ENCODE measurements around the gene GRPEL2. TPM values are rescaled to one million over a fixed set of nuclear protein-coding genes. Genes with fewer than 3 reads are reported as not detected.

Gene GRPEL2
- total RNA-seq, 1 experiment from 2014 or later, result 86.6 TPM

DNA sequence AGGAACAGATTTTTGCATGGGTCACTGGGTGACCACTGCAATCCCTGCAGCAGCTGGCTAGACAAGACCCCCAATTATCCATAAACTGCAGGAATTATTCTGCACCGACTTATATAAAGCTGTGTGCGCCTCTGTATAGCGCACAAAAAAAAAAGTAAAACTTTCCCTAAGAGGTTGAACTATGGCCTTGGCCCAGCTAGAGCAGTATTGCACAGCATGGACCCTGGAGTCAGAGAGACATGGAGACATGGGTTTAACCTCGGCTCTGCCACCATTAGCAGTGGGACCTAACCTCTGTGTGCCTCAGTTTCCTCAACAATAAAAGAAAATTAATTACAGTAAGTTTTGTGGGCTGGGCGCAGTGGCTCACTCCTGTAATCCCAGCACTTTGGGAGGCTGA is 17.1 kb upstream of the GRPEL2 start:
- intact Hi-C loops (cut with micrococcal nuclease), result no loop called here

GRCh38 chr5:149333711-149334443 is 11.4 kb upstream of the GRPEL2 start:
- intact Hi-C loops (cut with micrococcal nuclease), result no loop called here
- peak overlapping the region; percentile 4 for H3K27ac Mint-ChIP-seq (ENCODE audit: low read depth, unreplicated experiment)
- H3K36me3 Mint-ChIP-seq (ENCODE audit: insufficient read depth, unreplicated experiment), result no peaks in the 10 kb centered on the region
- H3K4me3 Mint-ChIP-seq (ENCODE audit: unreplicated experiment), result no peak overlapping the region
- no peaks in the 10 kb centered on the region for H3K9me3 Mint-ChIP-seq (ENCODE audit: unreplicated experiment)
- no peaks in the 10 kb centered on the region for H3K4me1 Mint-ChIP-seq (ENCODE audit: insufficient read depth, unreplicated experiment)
- ChIA-PET CTCF (interaction anchor here (0.6 to 46.8 kb wide), 6 partner anchors 11 to 257 kb away, joined by 3 to 1231 read pairs (median 6); partner anchors contain the start of gene GRPEL2), POLR2A (interaction anchor here (0.5 to 4.9 kb wide), 4 partner anchors 9 to 90 kb away, joined by 3 to 42 read pairs (median 3); partner anchors contain the start of gene GRPEL2)
- TF ChIP-seq CTCF (IDR thresholded peaks at IDR 0.05; ENCODE audit: unreplicated experiment), result no peak
- H3K27me3 Mint-ChIP-seq (ENCODE audit: insufficient read depth, unreplicated experiment), result no peaks in the 10 kb centered on the region
- no TSS peak for BruUV-seq (replicated peaks)
- no peak for DNase-seq (ENCODE audit: unreplicated experiment)

More for the DNA sequence above, 17.1 kb upstream of the GRPEL2 start:
- no peaks in the 10 kb centered on the region for H3K9me3 Mint-ChIP-seq (ENCODE audit: unreplicated experiment)
- no peak overlapping the region for H3K27ac Mint-ChIP-seq (ENCODE audit: low read depth, unreplicated experiment)
- no peak overlapping the region for H3K4me3 Mint-ChIP-seq (ENCODE audit: unreplicated experiment)
- peaks cover 6% of the 10 kb centered on the region for H3K36me3 Mint-ChIP-seq (ENCODE audit: insufficient read depth, unreplicated experiment)
- no peaks in the 10 kb centered on the region for H3K27me3 Mint-ChIP-seq (ENCODE audit: insufficient read depth, unreplicated experiment)
- DNase-seq (ENCODE audit: unreplicated experiment), result no peak
- ChIA-PET CTCF (interaction anchor here (0.5 to 27.3 kb wide), 2 partner anchors 29 to 871 kb away, joined by 3 to 1231 read pairs; partner anchors contain the start of genes GRPEL2, IL17B and PCYOX1L), POLR2A (interaction anchor here (6.2 kb wide), 1 partner anchor 16 kb away, joined by 213 read pairs; the partner anchor contains the start of gene GRPEL2)
- BruUV-seq (replicated peaks), result no TSS peak
- no peak for TF ChIP-seq CTCF (IDR thresholded peaks at IDR 0.05; ENCODE audit: unreplicated experiment)
- peaks cover 22% of the 10 kb centered on the region for H3K4me1 Mint-ChIP-seq (ENCODE audit: insufficient read depth, unreplicated experiment)

GRCh38 chr5:149337736-149338135 is 7.6 kb upstream of the GRPEL2 start:
- Mint-ChIP-seq H3K4me3 (ENCODE audit: unreplicated experiment) (no peak overlapping the region), H3K9me3 (ENCODE audit: unreplicated experiment) (no peaks in the 10 kb centered on the region), H3K27me3 (ENCODE audit: insufficient read depth, unreplicated experiment) (no peaks in the 10 kb centered on the region), H3K36me3 (ENCODE audit: insufficient read depth, unreplicated experiment) (no peaks in the 10 kb centered on the region), H3K27ac (ENCODE audit: low read depth, unreplicated experiment) (no peak overlapping the region), H3K4me1 (ENCODE audit: insufficient read depth, unreplicated experiment) (no peaks in the 10 kb centered on the region)
- DNase-seq (ENCODE audit: unreplicated experiment), result no peak
- intact Hi-C loops (cut with micrococcal nuclease), result no loop called here
- ChIA-PET POLR2A (interaction anchor here (3.4 kb wide), 1 partner anchor 13 kb away, joined by 21 read pairs; no protein-coding TSS in a partner anchor), CTCF (interaction anchor here (0.6 to 46.8 kb wide), 5 partner anchors 21 to 205 kb away, joined by 3 to 1231 read pairs (median 4); no protein-coding TSS in a partner anchor)
- TF ChIP-seq CTCF (IDR thresholded peaks at IDR 0.05; ENCODE audit: unreplicated experiment), result no peak
- no TSS peak for BruUV-seq (replicated peaks)

- intact Hi-C loops (cut with micrococcal nuclease), result no loop called here
- Mint-ChIP-seq H3K9me3 (ENCODE audit: unreplicated experiment) (no peaks in the 10 kb centered on the region), H3K4me3 (ENCODE audit: unreplicated experiment) (no peak overlapping the region), H3K27me3 (ENCODE audit: insufficient read depth, unreplicated experiment) (no peaks in the 10 kb centered on the region), H3K27ac (ENCODE audit: low read depth, unreplicated experiment) (no peak overlapping the region), H3K36me3 (ENCODE audit: insufficient read depth, unreplicated experiment) (no peaks in the 10 kb centered on the region), H3K4me1 (ENCODE audit: insufficient read depth, unreplicated experiment) (no peaks in the 10 kb centered on the region)
- no peak for TF ChIP-seq CTCF (IDR thresholded peaks at IDR 0.05; ENCODE audit: unreplicated experiment)
- ChIA-PET CTCF (interaction anchor here (0.7 to 46.8 kb wide), 4 partner anchors 21 to 96 kb away, joined by 3 to 1231 read pairs (median 4); no protein-coding TSS in a partner anchor), POLR2A (interaction anchor here (1.5 to 3.4 kb wide), 2 partner anchors 14 to 17 kb away, joined by 7 to 21 read pairs; no protein-coding TSS in a partner anchor)
- no peak for DNase-seq (ENCODE audit: unreplicated experiment)
- BruUV-seq (replicated peaks), result no TSS peak
Measured at GRCh38 chr5:149338364-149338763, 6.9 kb upstream of the GRPEL2 start.

All from MCF 10A (cell line).